Measurements from ENCODE around the gene CST4.

Gene CST4

GRCh38 chr20:23683281-23683680 is 5.6 kb downstream of the CST4 start:
- TF ChIP-seq TOX (CRISPR knock-in tag; IDR thresholded peaks at IDR 0.05; ENCODE audit: borderline replicate concordance), result no peak
- TF ChIP-seq PATZ1 (CRISPR knock-in tag; IDR thresholded peaks at IDR 0.05; ENCODE audit: borderline replicate concordance), result no peak
- TF ChIP-seq ESRRG (CRISPR knock-in tag; IDR thresholded peaks at IDR 0.05), result no peak
- no peak for TF ChIP-seq GLIS3 (CRISPR knock-in tag; IDR thresholded peaks at IDR 0.05)
- ATAC-seq, result no peak

DNA sequence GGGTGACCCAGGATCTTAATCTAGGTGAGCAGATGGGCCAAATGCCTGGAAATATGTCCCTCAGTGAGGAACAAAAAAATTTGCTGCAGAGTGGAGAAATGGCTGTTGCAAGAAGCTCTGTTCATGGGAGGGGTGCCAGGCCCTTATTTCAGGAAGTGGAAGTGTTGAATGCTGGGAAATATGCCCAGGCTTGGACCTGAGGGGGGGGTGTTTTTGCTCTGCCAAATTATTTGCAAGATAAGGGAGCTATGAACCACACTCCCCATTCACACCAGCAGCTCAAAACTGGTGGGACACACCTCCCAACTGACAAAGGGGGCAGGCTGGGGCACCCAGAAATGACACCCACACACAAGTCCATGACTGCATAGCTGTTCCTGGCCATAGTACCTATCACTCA is 8.7 kb downstream of the CST4 start:
- TF ChIP-seq BACH2 (CRISPR knock-in tag; IDR thresholded peaks at IDR 0.05; ENCODE audit: borderline replicate concordance), result no peak
- no peak for TF ChIP-seq ARNTL (CRISPR knock-in tag; IDR thresholded peaks at IDR 0.05; ENCODE audit: borderline replicate concordance, low read depth)
- TF ChIP-seq PPARA (CRISPR knock-in tag; IDR thresholded peaks at IDR 0.05; ENCODE audit: borderline replicate concordance), result no peak
- TF ChIP-seq ZNF70 (CRISPR knock-in tag; IDR thresholded peaks at IDR 0.05), result no peak
- TF ChIP-seq, protein P1, sequence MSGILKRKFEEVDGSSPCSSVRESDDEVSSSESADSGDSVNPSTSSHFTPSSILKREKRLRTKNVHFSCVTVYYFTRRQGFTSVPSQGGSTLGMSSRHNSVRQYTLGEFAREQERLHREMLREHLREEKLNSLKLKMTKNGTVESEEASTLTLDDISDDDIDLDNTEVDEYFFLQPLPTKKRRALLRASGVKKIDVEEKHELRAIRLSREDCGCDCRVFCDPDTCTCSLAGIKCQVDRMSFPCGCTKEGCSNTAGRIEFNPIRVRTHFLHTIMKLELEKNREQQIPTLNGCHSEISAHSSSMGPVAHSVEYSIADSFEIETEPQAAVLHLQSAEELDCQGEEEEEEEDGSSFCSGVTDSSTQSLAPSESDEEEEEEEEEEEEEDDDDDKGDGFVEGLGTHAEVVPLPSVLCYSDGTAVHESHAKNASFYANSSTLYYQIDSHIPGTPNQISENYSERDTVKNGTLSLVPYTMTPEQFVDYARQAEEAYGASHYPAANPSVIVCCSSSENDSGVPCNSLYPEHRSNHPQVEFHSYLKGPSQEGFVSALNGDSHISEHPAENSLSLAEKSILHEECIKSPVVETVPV (CRISPR knock-in tag; IDR thresholded peaks at IDR 0.05), result no peak
- TF ChIP-seq OSR1 (CRISPR knock-in tag; IDR thresholded peaks at IDR 0.05), result no peak
- TF ChIP-seq, protein P2, sequence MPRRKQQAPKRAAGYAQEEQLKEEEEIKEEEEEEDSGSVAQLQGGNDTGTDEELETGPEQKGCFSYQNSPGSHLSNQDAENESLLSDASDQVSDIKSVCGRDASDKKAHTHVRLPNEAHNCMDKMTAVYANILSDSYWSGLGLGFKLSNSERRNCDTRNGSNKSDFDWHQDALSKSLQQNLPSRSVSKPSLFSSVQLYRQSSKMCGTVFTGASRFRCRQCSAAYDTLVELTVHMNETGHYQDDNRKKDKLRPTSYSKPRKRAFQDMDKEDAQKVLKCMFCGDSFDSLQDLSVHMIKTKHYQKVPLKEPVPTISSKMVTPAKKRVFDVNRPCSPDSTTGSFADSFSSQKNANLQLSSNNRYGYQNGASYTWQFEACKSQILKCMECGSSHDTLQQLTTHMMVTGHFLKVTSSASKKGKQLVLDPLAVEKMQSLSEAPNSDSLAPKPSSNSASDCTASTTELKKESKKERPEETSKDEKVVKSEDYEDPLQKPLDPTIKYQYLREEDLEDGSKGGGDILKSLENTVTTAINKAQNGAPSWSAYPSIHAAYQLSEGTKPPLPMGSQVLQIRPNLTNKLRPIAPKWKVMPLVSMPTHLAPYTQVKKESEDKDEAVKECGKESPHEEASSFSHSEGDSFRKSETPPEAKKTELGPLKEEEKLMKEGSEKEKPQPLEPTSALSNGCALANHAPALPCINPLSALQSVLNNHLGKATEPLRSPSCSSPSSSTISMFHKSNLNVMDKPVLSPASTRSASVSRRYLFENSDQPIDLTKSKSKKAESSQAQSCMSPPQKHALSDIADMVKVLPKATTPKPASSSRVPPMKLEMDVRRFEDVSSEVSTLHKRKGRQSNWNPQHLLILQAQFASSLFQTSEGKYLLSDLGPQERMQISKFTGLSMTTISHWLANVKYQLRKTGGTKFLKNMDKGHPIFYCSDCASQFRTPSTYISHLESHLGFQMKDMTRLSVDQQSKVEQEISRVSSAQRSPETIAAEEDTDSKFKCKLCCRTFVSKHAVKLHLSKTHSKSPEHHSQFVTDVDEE (CRISPR knock-in tag; IDR thresholded peaks at IDR 0.05), result no peak
- no peak for TF ChIP-seq ESRRG (CRISPR knock-in tag; IDR thresholded peaks at IDR 0.05)
- TF ChIP-seq, protein P3, sequence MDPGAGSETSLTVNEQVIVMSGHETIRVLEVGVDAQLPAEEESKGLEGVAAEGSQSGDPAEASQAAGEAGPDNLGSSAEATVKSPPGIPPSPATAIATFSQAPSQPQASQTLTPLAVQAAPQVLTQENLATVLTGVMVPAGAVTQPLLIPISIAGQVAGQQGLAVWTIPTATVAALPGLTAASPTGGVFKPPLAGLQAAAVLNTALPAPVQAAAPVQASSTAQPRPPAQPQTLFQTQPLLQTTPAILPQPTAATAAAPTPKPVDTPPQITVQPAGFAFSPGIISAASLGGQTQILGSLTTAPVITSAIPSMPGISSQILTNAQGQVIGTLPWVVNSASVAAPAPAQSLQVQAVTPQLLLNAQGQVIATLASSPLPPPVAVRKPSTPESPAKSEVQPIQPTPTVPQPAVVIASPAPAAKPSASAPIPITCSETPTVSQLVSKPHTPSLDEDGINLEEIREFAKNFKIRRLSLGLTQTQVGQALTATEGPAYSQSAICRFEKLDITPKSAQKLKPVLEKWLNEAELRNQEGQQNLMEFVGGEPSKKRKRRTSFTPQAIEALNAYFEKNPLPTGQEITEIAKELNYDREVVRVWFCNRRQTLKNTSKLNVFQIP (CRISPR knock-in tag; IDR thresholded peaks at IDR 0.05; ENCODE audit: borderline replicate concordance, low read depth), result no peak
- TF ChIP-seq, protein P4, sequence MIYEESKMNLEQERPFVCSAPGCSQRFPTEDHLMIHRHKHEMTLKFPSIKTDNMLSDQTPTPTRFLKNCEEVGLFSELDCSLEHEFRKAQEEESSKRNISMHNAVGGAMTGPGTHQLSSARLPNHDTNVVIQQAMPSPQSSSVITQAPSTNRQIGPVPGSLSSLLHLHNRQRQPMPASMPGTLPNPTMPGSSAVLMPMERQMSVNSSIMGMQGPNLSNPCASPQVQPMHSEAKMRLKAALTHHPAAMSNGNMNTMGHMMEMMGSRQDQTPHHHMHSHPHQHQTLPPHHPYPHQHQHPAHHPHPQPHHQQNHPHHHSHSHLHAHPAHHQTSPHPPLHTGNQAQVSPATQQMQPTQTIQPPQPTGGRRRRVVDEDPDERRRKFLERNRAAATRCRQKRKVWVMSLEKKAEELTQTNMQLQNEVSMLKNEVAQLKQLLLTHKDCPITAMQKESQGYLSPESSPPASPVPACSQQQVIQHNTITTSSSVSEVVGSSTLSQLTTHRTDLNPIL (CRISPR knock-in tag; IDR thresholded peaks at IDR 0.05; ENCODE audit: low read depth), result no peak
- no peak for TF ChIP-seq PATZ1 (CRISPR knock-in tag; IDR thresholded peaks at IDR 0.05; ENCODE audit: borderline replicate concordance)
- TF ChIP-seq TCF4 (CRISPR knock-in tag; IDR thresholded peaks at IDR 0.05; ENCODE audit: borderline replicate concordance), result no peak
- ATAC-seq, result no peak

DNA sequence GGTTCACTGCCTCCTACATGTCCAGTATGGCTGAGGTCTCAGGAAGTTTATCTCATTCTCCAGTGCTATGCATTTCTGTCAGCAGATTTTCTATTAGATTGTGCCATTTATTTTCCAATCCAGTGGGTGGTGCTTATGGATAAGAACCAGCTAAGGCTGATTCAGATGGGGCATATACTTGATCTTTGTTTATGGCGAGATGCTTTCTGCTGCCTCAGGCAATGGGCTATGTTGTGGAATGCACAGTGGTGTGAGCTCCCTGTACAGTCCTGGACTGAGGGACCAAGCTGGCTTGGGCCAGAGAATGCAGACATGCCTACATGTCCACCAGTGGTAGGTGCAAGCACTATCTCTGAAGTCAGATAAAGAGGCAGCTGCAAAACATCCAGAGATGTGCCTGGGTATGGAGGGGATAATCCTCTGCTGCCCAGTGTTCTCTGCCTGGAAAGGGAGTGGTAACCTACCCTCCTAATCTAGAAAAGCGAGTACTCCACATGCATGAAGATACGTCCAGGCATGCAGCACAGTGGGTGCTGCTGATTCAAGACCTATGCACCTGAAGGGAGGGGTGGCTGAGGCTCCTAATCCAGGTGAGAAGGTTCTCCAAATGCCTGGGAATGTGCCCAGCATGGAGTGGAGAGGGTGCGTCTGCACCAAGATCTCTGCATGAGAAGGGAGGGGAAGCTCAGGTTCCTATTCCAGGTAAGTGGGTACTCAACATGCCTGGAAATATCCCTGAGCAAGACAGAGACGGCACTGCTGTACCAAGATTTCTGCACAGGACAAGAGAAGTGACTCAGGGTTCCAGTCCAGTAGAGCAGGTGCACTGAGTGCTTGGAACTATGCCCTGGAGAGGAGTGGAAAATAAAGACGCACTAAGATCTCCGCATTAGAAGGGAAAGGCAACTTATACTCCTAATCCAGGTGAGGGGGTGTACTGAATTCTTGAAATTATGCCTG is 9.4 kb downstream of the CST4 start:
- ATAC-seq, result no peak
- TF ChIP-seq PATZ1 (CRISPR knock-in tag; IDR thresholded peaks at IDR 0.05; ENCODE audit: borderline replicate concordance) (no peak), TCF4 (CRISPR knock-in tag; IDR thresholded peaks at IDR 0.05; ENCODE audit: borderline replicate concordance) (no peak), ESRRG (CRISPR knock-in tag; IDR thresholded peaks at IDR 0.05) (no peak), SNAI2 (CRISPR knock-in tag; IDR thresholded peaks at IDR 0.05) (no peak), ZFP30 (CRISPR knock-in tag; IDR thresholded peaks at IDR 0.05) (no peak), ZNF70 (CRISPR knock-in tag; IDR thresholded peaks at IDR 0.05) (no peak), ZNF8 (CRISPR knock-in tag; IDR thresholded peaks at IDR 0.05) (no peak), ISL1 (CRISPR knock-in tag; IDR thresholded peaks at IDR 0.05) (no peak), ZNF565 (CRISPR knock-in tag; conservative IDR thresholded peaks at IDR 0.05; ENCODE audit: low read depth) (no peak), TOX (CRISPR knock-in tag; IDR thresholded peaks at IDR 0.05; ENCODE audit: borderline replicate concordance) (no peak)
- TF ChIP-seq, protein P4 (CRISPR knock-in tag; IDR thresholded peaks at IDR 0.05; ENCODE audit: low read depth), result no peak

All from SK-N-SH treated with all-trans-retinoic acid at 6 μM for 48 hours (cell line).